Midbrain (tissue), 1 donor: ENCODE measurements around the gene TGFBRAP1.
"Not testable (repeated sequence)": the region's sequence is repeated elsewhere in the genome, so short reads cannot be mapped to it uniquely, and the experiment has no call there.

Experiments used
- DNase-seq: peaks from one replicate; lab custom pipeline; 2025; lab: John Stamatoyannopoulos, UW

The TGFBRAP1 gene

GRCh38 chr2:105344704-105345345 is 15.3 kb upstream of the TGFBRAP1 start:
- DNase-seq = peak; percentile 18

- no peak for DNase-seq
Observed at GRCh38 chr2:105339414-105339813, 9.9 kb upstream of the TGFBRAP1 start.

GRCh38 chr2:105338020-105338385 is 8.5 kb upstream of the TGFBRAP1 start:
- no peak for DNase-seq

GRCh38 chr2:105337122-105338019 is 7.8 kb upstream of the TGFBRAP1 start, which contains the start of gene C2orf49:
Gene C2orf49 (plus strand): TSS chr2:105337540. CDS start chr2:105337588, 48 bp downstream.
- DNase-seq = peak; percentile 91

- DNase-seq = no peak
Observed at GRCh38 chr2:105336786-105337121, 7.2 kb upstream of the TGFBRAP1 start.

GRCh38 chr2:105335469-105335868 is 5.9 kb upstream of the TGFBRAP1 start:
- no peak for DNase-seq

- DNase-seq = no peak
Observed at GRCh38 chr2:105334211-105334610, 4.7 kb upstream of the TGFBRAP1 start.

GRCh38 chr2:105330681-105331375 is 1.3 kb upstream of the TGFBRAP1 start:
- DNase-seq = no peak

GRCh38 chr2:105329197-105329554 is 359 bp downstream of the TGFBRAP1 start:
- DNase-seq = peak; percentile 40

- DNase-seq = peak; percentile 29
Observed at GRCh38 chr2:105328281-105329196, 996 bp downstream of the TGFBRAP1 start.

- no peak for DNase-seq
Observed at GRCh38 chr2:105327690-105328089, 1.8 kb downstream of the TGFBRAP1 start.

GRCh38 chr2:105327271-105327670 is 2.3 kb downstream of the TGFBRAP1 start:
- DNase-seq = not testable (repeated sequence)

GRCh38 chr2:105325389-105325963 is 4.1 kb downstream of the TGFBRAP1 start:
- DNase-seq = no peak

GRCh38 chr2:105324732-105325131 is 4.8 kb downstream of the TGFBRAP1 start:
- no peak for DNase-seq

- DNase-seq = no peak
Observed at GRCh38 chr2:105324101-105324500, 5.4 kb downstream of the TGFBRAP1 start.

GRCh38 chr2:105323111-105323510 is 6.4 kb downstream of the TGFBRAP1 start:
- DNase-seq = no peak

- DNase-seq = no peak
Observed at GRCh38 chr2:105321875-105322646, 7.5 kb downstream of the TGFBRAP1 start.

- DNase-seq = no peak
Observed at GRCh38 chr2:105320651-105321215, 8.8 kb downstream of the TGFBRAP1 start.

GRCh38 chr2:105317937-105318336 is 11.6 kb downstream of the TGFBRAP1 start:
- no peak for DNase-seq

GRCh38 chr2:105315314-105315713 is 14.2 kb downstream of the TGFBRAP1 start:
- DNase-seq = no peak
